ENCODE results near the gene MEP1A. TPM values are rescaled to one million over a fixed set of nuclear protein-coding genes. Genes with fewer than 3 reads are reported as not detected.
"Not testable (repeated sequence)": the region's sequence is repeated elsewhere in the genome, so short reads cannot be mapped to it uniquely, and the experiment has no call there.

The MEP1A gene
- total and polyA plus RNA-seq, 2 donors (not counting 1 experiment from before 2014, with no cell fraction given) = not detected

DNA sequence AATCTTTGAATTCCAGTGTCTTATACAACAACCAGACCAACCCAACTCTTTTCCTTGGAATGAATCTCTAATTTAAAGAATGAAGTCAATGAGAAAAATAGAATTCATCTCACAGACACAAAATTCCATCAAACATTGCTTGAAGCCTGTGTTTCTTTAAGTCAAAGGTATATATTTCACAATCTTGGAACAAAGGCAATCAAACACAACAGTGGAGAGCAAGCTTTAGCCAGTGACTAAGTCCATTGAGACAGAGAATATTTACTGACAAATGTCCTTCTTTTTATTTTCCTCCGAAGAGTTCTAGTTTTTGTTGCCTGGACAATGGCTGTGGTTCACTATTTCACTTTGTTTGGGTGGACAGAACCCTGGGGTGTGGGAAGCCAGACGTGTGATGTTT, 35.8 kb downstream of the MEP1A start:
- Histone ChIP-seq H3K27ac (ENCODE audit: low read length in 2 of 2) (no peak overlapping the region), H3K4me3 (ENCODE audit: control extremely low read depth in 1 of 5, extremely low read depth in 1 of 5, insufficient read depth in 1 of 5, low read depth in 2 of 5, low read length in 4 of 5) (no peak overlapping the region), H3K9ac (ENCODE audit: low read length) (no peak overlapping the region), H4K20me1 (ENCODE audit: control insufficient read depth, insufficient read depth, low read length, poor library complexity, severe bottlenecking) (no peaks in the 10 kb centered on the region), H3K79me2 (ENCODE audit: control insufficient read depth, insufficient read depth, low read length) (no peaks in the 10 kb centered on the region), H3K4me2 (replicated peaks; ENCODE audit: low read depth, low read length, poor library complexity, severe bottlenecking) (no peak overlapping the region), H3K27me3 (replicated peaks in 1 of 4; ENCODE audit: control extremely low read depth in 1 of 4, control insufficient read depth in 3 of 4, insufficient read depth in 4 of 4, low read length in 3 of 4) (no peaks in the 10 kb centered on the region), H3K9me3 (ENCODE audit: control extremely low read depth in 1 of 3, control insufficient read depth in 2 of 3, insufficient read depth in 1 of 3, low read length in 2 of 3) (no peaks in the 10 kb centered on the region), H3K36me3 (replicated peaks in 1 of 2; ENCODE audit: control extremely low read depth in 1 of 2, control insufficient read depth in 1 of 2, extremely low read depth in 1 of 2, insufficient read depth in 2 of 2, low read length in 1 of 2) (no peaks in the 10 kb centered on the region), H2AFZ (ENCODE audit: insufficient read depth, low read depth, low read length, poor library complexity, severe bottlenecking) (no peak overlapping the region), H3K4me1 (ENCODE audit: control insufficient read depth in 2 of 2, insufficient read depth in 2 of 2, low read length in 2 of 2) (no peaks in the 10 kb centered on the region)
- Mint-ChIP-seq H3K9me3 (ENCODE audit: insufficient read depth) (no peaks in the 10 kb centered on the region), H3K27me3 (peaks cover 7% of the 10 kb centered on the region), H3K4me1 (peaks cover 9% of the 10 kb centered on the region), H3K27ac (no peak overlapping the region), H3K4me3 (no peak overlapping the region)
- DNase-seq (no peak), ATAC-seq (ENCODE audit: low read depth) (no peak)
- ChIA-PET CTCF (no interaction called here), POLR2A (no interaction called here)
- 96% methylated on average over 2 of the region's 2 CpGs for WGBS (ENCODE audit: insufficient coverage)
- TF ChIP-seq EZH2 (IDR thresholded peaks at IDR 0.05; ENCODE audit: borderline replicate concordance, insufficient read depth, low read depth, low read length, poor library complexity, severe bottlenecking) = no peak
- TF ChIP-seq, protein P1, sequence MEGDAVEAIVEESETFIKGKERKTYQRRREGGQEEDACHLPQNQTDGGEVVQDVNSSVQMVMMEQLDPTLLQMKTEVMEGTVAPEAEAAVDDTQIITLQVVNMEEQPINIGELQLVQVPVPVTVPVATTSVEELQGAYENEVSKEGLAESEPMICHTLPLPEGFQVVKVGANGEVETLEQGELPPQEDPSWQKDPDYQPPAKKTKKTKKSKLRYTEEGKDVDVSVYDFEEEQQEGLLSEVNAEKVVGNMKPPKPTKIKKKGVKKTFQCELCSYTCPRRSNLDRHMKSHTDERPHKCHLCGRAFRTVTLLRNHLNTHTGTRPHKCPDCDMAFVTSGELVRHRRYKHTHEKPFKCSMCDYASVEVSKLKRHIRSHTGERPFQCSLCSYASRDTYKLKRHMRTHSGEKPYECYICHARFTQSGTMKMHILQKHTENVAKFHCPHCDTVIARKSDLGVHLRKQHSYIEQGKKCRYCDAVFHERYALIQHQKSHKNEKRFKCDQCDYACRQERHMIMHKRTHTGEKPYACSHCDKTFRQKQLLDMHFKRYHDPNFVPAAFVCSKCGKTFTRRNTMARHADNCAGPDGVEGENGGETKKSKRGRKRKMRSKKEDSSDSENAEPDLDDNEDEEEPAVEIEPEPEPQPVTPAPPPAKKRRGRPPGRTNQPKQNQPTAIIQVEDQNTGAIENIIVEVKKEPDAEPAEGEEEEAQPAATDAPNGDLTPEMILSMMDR (IDR thresholded peaks at IDR 0.05) = no peak
- intact Hi-C loops (cut with micrococcal nuclease) = no loop called here

DNA sequence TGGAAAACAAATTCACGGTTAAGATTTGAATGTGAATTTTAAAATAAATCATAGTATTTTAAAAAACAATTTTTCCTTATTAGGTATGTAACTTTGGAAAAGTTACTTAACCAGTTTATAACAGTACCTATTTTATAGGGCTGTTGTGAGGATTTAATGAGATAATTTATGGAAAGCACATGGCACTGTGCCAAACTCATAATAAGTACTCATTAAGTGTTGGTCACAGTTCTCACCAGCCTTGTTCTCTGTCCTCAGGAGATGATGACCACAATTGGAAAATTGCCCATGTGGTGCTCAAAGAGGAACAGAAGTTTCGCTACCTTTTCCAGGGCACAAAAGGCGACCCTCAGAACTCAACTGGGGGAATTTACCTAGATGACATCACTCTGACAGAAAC, 39.6 kb downstream of the MEP1A start:
- H3K9me3 ChIP-seq (ENCODE audit: control extremely low read depth in 1 of 3, control insufficient read depth in 2 of 3, insufficient read depth in 1 of 3, low read length in 2 of 3) = no peaks in the 10 kb centered on the region
- H3K4me2 ChIP-seq (replicated peaks; ENCODE audit: low read depth, low read length, poor library complexity, severe bottlenecking) = no peak overlapping the region
- no CpG with 5 or more reads among the region's 3 CpGs for WGBS (ENCODE audit: insufficient coverage)
- DNase-seq (no peak), ATAC-seq (ENCODE audit: low read depth) (no peak)
- no peak overlapping the region for H3K9ac ChIP-seq (ENCODE audit: low read length)
- H3K4me1 ChIP-seq (ENCODE audit: control insufficient read depth in 2 of 2, insufficient read depth in 2 of 2, low read length in 2 of 2) = no peaks in the 10 kb centered on the region
- TF ChIP-seq, protein P1 (IDR thresholded peaks at IDR 0.05) = no peak
- TF ChIP-seq EZH2 (IDR thresholded peaks at IDR 0.05; ENCODE audit: borderline replicate concordance, insufficient read depth, low read depth, low read length, poor library complexity, severe bottlenecking) = no peak
- no peaks in the 10 kb centered on the region for H3K36me3 ChIP-seq (replicated peaks in 1 of 2; ENCODE audit: control extremely low read depth in 1 of 2, control insufficient read depth in 1 of 2, extremely low read depth in 1 of 2, insufficient read depth in 2 of 2, low read length in 1 of 2)
- no peak overlapping the region for H2AFZ ChIP-seq (ENCODE audit: insufficient read depth, low read depth, low read length, poor library complexity, severe bottlenecking)
- intact Hi-C loops (cut with micrococcal nuclease) = no loop called here
- no peaks in the 10 kb centered on the region for H3K9me3 Mint-ChIP-seq (ENCODE audit: insufficient read depth)
- H3K27me3 ChIP-seq (replicated peaks in 1 of 4; ENCODE audit: control extremely low read depth in 1 of 4, control insufficient read depth in 3 of 4, insufficient read depth in 4 of 4, low read length in 3 of 4) = no peaks in the 10 kb centered on the region
- POLR2A ChIA-PET = no interaction called here
- peaks cover 9% of the 10 kb centered on the region for H3K4me1 Mint-ChIP-seq
- CTCF ChIA-PET = no interaction called here
- no peak overlapping the region for H3K4me3 ChIP-seq (ENCODE audit: control extremely low read depth in 1 of 5, extremely low read depth in 1 of 5, insufficient read depth in 1 of 5, low read depth in 2 of 5, low read length in 4 of 5)
- H3K27ac Mint-ChIP-seq = no peak overlapping the region
- peaks cover 10% of the 10 kb centered on the region for H3K27me3 Mint-ChIP-seq
- no peaks in the 10 kb centered on the region for H3K79me2 ChIP-seq (ENCODE audit: control insufficient read depth, insufficient read depth, low read length)
- no peak overlapping the region for H3K27ac ChIP-seq (ENCODE audit: low read length in 2 of 2)
- no peak overlapping the region for H3K4me3 Mint-ChIP-seq
- no peaks in the 10 kb centered on the region for H4K20me1 ChIP-seq (ENCODE audit: control insufficient read depth, insufficient read depth, low read length, poor library complexity, severe bottlenecking)

DNA sequence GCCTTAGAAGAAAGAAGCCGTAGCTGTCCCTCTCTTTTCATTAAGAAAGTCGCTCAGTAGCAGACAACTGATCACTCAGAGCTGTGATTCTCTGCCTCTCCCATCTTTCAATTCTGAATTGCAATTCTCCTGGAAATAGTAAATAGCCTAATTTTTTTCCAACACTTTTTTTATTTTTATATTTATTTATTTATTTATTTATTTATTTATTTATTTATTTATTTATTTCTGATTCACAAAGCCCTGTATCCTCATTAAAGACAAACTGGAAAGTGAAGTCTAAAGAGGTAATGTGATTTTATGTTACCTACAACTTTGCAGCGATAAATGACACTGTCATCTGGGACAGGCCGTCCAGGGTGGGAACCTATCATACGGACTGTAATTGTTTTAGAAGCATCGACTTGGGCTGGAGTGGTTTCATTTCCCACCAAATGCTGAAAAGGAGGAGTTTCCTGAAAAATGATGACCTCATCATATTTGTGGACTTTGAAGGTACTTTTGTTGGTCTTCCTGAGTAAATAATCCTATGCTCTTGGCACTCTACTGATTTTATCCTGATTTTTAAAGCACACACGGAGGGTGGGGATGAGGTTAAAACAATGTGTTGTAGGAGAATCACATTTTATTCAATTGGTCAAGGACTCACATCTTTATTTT, 41.2 kb downstream of the MEP1A start:
- H3K27ac Mint-ChIP-seq; H3K9me3 ChIP-seq (ENCODE audit: control extremely low read depth in 1 of 3, control insufficient read depth in 2 of 3, insufficient read depth in 1 of 3, low read length in 2 of 3); H3K79me2 ChIP-seq (ENCODE audit: control insufficient read depth, insufficient read depth, low read length); H4K20me1 ChIP-seq (ENCODE audit: control insufficient read depth, insufficient read depth, low read length, poor library complexity, severe bottlenecking); H3K4me1 ChIP-seq (ENCODE audit: control insufficient read depth in 2 of 2, insufficient read depth in 2 of 2, low read length in 2 of 2); DNase-seq; H3K36me3 ChIP-seq (replicated peaks in 1 of 2; ENCODE audit: control extremely low read depth in 1 of 2, control insufficient read depth in 1 of 2, extremely low read depth in 1 of 2, insufficient read depth in 2 of 2, low read length in 1 of 2); ATAC-seq (ENCODE audit: low read depth); H3K4me2 ChIP-seq (replicated peaks; ENCODE audit: low read depth, low read length, poor library complexity, severe bottlenecking); H3K4me3 ChIP-seq (ENCODE audit: control extremely low read depth in 1 of 5, extremely low read depth in 1 of 5, insufficient read depth in 1 of 5, low read depth in 2 of 5, low read length in 4 of 5); H2AFZ ChIP-seq (ENCODE audit: insufficient read depth, low read depth, low read length, poor library complexity, severe bottlenecking); H3K9me3 Mint-ChIP-seq (ENCODE audit: insufficient read depth); H3K4me3 Mint-ChIP-seq; H3K4me1 Mint-ChIP-seq; H3K27ac ChIP-seq (ENCODE audit: low read length in 2 of 2); CTCF ChIA-PET; H3K9ac ChIP-seq (ENCODE audit: low read length); H3K27me3 ChIP-seq (replicated peaks in 1 of 4; ENCODE audit: control extremely low read depth in 1 of 4, control insufficient read depth in 3 of 4, insufficient read depth in 4 of 4, low read length in 3 of 4); POLR2A ChIA-PET; intact Hi-C loops (cut with micrococcal nuclease): not testable (repeated sequence)
- H3K27me3 Mint-ChIP-seq = peaks cover 10% of the 10 kb centered on the region
- 40% methylated on average over 2 of the region's 7 CpGs for WGBS (ENCODE audit: insufficient coverage)
